ENCODE data around the gene FXYD6. TPM values are rescaled to one million over a fixed set of nuclear protein-coding genes. Genes with fewer than 3 reads are reported as not detected.

FXYD6 gene
- total and polyA plus RNA-seq, 5 donors, result 36.1 to 54.1 (median 45.5) TPM

DNA sequence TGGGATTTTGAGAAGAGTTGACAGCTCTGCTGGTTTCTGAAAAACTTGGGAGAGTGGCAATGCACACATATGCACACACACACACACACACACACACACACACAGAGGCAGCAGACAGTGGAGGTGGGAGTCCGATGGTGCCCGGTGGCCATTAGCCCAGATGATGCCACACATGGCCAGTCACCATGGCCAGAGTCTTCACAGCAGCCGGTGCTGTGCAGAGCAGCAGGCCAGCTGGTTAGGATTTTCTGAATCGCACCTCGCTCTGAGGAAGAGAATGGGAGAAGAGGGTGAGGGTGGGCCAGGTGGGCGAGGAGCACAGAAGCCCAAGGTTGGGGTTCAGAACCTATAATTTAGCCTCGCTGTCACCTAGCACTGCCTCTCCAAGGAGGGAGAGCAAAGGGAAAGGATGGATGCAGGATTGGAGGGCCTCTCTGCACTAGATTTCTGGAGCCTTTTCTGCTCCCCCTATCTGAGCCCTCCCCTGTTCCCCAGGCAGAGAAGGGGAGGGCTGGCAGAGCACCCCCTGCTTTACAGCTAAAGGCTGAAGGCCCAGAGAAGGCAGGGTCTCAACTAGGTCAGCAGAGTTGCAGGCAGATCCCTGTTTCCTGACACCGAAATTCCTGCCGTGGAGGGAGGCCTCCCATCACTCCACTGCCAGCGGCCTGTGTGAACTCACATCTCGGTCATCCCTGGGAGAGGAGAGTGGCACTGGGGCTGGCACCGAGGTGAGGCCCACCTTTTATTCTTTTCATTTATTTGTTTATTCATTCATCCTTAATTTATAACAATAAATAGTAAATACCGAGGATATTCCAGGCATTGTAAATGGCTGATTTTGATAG lies 25.8 kb upstream of the FXYD6 start:
- ATAC-seq, result no peak
- intact Hi-C loops (cut with DNase I), result loop anchor here in 1 of 4 donors (10.0 kb wide), 1 partner anchor 57 kb away; no protein-coding TSS in a partner anchor
- DNase-seq, result no peak

DNA sequence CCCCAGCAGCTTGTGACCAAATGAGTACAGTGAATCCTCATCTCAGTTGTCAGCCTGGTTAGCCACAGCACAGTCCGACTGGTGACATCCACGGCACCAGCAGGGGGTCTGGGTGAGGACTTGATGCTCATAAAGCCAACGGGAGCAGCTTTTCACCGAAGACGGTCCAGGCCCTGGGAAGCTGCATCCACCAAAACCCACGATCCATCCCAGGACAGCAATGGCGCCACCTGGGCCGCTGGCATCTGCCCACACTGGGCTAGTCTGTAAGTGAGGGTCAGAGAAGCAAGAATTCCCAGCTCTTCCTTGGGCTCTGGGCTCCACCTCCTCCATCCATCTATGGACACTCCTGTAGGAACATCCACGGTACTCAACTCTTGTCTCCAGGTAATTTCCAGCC lies 25.1 kb upstream of the FXYD6 start:
- WGBS, result 97% methylated on average over 9 of the region's 9 CpGs
- Histone ChIP-seq H3K4me1 (ENCODE audit: control insufficient read depth, insufficient read depth, low read length) (no peaks in the 10 kb centered on the region), H3K9me3 (ENCODE audit: control insufficient read depth, low read length) (no peaks in the 10 kb centered on the region), H3K27me3 (ENCODE audit: control insufficient read depth, insufficient read depth) (no peaks in the 10 kb centered on the region), H3K27ac (ENCODE audit: low read length) (no peak overlapping the region), H3K4me3 (ENCODE audit: low read length) (no peak overlapping the region)
- no peak for DNase-seq
- intact Hi-C loops (cut with DNase I), result loop anchor here in 1 of 4 donors (10.0 kb wide), 1 partner anchor 57 kb away; no protein-coding TSS in a partner anchor
- no peak for ATAC-seq

More for the DNA sequence above, 25.8 kb upstream of the FXYD6 start:
- H3K9me3 ChIP-seq (ENCODE audit: control insufficient read depth, low read length), result no peaks in the 10 kb centered on the region
- 88% methylated on average over 13 of the region's 13 CpGs for WGBS
- no peak overlapping the region for H3K27ac ChIP-seq (ENCODE audit: low read length)
- no peaks in the 10 kb centered on the region for H3K4me1 ChIP-seq (ENCODE audit: control insufficient read depth, insufficient read depth, low read length)
- H3K4me3 ChIP-seq (ENCODE audit: low read length), result no peak overlapping the region
- no peaks in the 10 kb centered on the region for H3K27me3 ChIP-seq (ENCODE audit: control insufficient read depth, insufficient read depth)

DNA sequence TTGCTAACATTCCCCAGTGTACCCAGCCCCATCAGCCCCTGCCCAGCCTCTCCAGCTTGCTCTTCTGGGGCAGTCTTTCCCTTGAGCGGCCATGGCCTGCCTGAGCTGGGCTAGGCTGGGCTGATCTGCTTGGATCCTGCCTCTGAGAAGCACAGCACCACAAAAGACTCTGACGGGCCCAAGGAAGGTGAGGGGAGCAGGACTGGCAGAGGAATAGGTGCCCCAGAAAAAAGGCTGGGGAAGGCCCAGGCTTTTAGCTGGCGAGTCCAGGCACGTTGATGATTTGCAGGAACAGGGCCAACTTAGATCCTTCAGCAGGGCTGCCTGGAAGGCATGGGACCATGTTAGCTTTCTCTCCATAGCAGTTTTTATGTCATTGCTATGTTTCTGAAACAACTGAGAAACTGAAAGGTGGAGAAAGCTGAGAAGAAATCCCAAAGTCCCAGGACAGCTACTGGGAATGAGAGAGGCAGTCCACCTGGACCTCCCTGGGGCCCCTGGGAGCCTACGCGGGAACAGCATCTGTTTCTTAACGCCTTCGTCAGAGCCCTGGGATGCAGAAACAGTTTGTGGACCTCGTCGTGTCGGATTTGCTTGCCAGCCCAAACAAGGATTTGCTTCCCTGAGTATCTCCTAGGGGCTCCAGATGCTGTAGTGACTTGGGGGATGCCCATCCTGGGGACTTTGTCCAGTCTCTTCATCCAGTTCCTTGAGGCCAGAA lies 24.4 kb upstream of the FXYD6 start:
- Histone ChIP-seq H3K27ac (ENCODE audit: low read length) (no peak overlapping the region), H3K27me3 (ENCODE audit: control insufficient read depth, insufficient read depth) (no peaks in the 10 kb centered on the region), H3K9me3 (ENCODE audit: control insufficient read depth, low read length) (no peaks in the 10 kb centered on the region), H3K4me1 (ENCODE audit: control insufficient read depth, insufficient read depth, low read length) (no peaks in the 10 kb centered on the region), H3K4me3 (ENCODE audit: low read length) (no peak overlapping the region)
- ATAC-seq (no peak), DNase-seq (no peak)
- intact Hi-C loops (cut with DNase I), result loop anchor here in 1 of 4 donors (10.0 kb wide), 1 partner anchor 56 kb away; no protein-coding TSS in a partner anchor
- WGBS, result 82% methylated on average over 11 of the region's 11 CpGs

DNA sequence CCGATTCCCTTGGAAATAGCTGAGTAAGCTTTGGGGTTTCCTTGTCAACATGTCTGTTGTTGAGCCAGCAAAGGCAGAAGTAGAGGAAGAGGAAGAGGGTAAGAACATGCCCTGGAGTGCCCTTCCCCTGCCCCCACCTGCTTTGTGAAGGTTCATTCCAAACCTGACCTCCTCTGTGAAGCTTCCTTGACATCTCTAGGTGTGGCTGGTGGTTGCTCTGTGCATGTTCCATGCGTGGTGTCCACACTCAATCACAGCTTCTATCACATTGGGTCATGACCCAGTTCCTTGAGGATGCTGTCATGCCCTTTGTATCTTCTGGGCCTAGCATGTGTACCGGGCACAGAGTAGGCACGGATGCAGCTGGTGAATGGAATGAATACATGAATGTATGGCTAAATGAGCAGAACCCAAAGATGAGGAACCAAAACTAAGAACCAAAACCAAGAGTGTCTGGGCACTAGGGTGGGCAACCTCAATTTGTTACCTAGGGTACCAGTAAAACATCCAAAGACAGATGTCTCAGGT lies 23.7 kb upstream of the FXYD6 start:
- H3K27ac ChIP-seq (ENCODE audit: low read length), result no peak overlapping the region
- H3K4me1 ChIP-seq (ENCODE audit: control insufficient read depth, insufficient read depth, low read length), result no peaks in the 10 kb centered on the region
- ATAC-seq (no peak), DNase-seq (no peak)
- no peaks in the 10 kb centered on the region for H3K9me3 ChIP-seq (ENCODE audit: control insufficient read depth, low read length)
- intact Hi-C loops (cut with DNase I), result loop anchor here in 1 of 4 donors (10.0 kb wide), 1 partner anchor 55 kb away; no protein-coding TSS in a partner anchor
- no peaks in the 10 kb centered on the region for H3K27me3 ChIP-seq (ENCODE audit: control insufficient read depth, insufficient read depth)
- no peak overlapping the region for H3K4me3 ChIP-seq (ENCODE audit: low read length)
- 77% methylated on average over 4 of the region's 4 CpGs for WGBS

DNA sequence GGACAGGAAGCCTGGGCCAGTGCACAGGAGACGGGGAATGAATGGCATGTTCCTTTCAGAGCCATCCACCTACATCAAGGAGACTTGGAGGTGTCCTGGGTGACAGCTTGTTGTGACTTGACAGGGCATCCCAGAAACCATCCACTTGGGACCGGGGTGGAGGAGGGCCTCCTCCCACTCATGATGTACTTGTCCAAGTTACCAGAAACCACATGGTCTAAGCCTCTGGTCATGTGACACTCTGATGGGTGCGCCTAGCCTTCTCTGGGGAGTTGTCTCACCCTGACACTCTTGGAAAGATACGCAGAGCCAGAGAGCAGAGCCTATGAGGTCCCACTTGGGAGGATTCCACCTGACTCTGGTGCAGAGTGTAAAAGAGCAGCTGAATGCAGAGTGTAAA lies 21.6 kb upstream of the FXYD6 start:
- 83% methylated on average over 4 of the region's 4 CpGs for WGBS
- Histone ChIP-seq H3K27ac (ENCODE audit: low read length) (no peak overlapping the region), H3K27me3 (ENCODE audit: control insufficient read depth, insufficient read depth) (no peaks in the 10 kb centered on the region), H3K4me1 (ENCODE audit: control insufficient read depth, insufficient read depth, low read length) (no peaks in the 10 kb centered on the region), H3K4me3 (ENCODE audit: low read length) (no peak overlapping the region), H3K9me3 (ENCODE audit: control insufficient read depth, low read length) (no peaks in the 10 kb centered on the region)
- intact Hi-C loops (cut with DNase I), result no loop called here
- ATAC-seq (no peak), DNase-seq (no peak)

DNA sequence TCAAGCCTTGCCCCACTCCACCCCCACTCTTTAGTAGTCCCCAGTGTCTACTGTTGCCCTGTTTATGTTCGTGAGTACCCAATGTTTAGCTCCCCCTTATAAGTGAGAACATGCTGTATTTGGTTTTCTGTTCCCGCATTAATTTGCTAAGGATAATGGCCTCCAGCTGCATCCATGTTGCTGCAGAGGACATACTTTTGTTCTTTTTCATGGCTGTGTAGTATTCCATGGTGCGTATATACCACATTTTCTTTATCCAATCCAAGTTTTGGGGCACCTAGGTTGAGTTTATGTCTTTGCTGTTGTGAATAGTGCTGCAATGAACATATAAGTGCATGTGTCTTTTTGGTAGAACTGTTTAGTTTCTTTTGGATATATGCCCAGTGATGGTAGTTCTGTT lies 16.2 kb upstream of the FXYD6 start:
- no peaks in the 10 kb centered on the region for H3K4me1 ChIP-seq (ENCODE audit: control insufficient read depth, insufficient read depth, low read length)
- intact Hi-C loops (cut with DNase I), result no loop called here

DNA sequence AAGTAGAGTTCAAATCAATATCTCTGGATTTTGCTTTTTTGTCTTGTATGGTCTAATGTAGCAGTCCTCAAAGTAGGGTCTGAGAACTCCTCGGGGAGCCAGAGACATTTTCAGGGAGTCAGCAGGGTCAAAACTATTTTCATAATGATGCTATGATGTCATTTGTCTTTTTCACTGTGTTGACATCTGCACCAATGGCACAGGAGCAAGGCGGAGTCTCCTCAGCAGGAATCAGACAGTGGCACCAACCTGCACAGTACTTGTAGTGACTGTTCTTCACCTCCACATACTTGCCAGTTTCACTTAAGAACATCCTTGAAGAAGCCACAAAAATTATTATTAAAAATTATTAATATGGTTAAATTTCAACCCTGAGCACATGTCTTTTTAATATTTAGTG lies 14.9 kb upstream of the FXYD6 start:
- H3K27me3 ChIP-seq (ENCODE audit: control insufficient read depth, insufficient read depth), result no peaks in the 10 kb centered on the region
- H3K4me3 ChIP-seq (ENCODE audit: low read length), result no peak overlapping the region
- no peaks in the 10 kb centered on the region for H3K4me1 ChIP-seq (ENCODE audit: control insufficient read depth, insufficient read depth, low read length)
- ATAC-seq (no peak), DNase-seq (no peak)
- intact Hi-C loops (cut with DNase I), result no loop called here
- H3K9me3 ChIP-seq (ENCODE audit: control insufficient read depth, low read length), result no peaks in the 10 kb centered on the region
- 88% methylated on average over 2 of the region's 2 CpGs for WGBS
- H3K27ac ChIP-seq (ENCODE audit: low read length), result no peak overlapping the region

More for the DNA sequence above, 16.2 kb upstream of the FXYD6 start:
- 98% methylated on average over 3 of the region's 3 CpGs for WGBS
- Histone ChIP-seq H3K27me3 (ENCODE audit: control insufficient read depth, insufficient read depth) (no peaks in the 10 kb centered on the region), H3K27ac (ENCODE audit: low read length) (no peak overlapping the region), H3K9me3 (ENCODE audit: control insufficient read depth, low read length) (no peaks in the 10 kb centered on the region), H3K4me3 (ENCODE audit: low read length) (no peak overlapping the region)
- DNase-seq (no peak), ATAC-seq (no peak)

DNA sequence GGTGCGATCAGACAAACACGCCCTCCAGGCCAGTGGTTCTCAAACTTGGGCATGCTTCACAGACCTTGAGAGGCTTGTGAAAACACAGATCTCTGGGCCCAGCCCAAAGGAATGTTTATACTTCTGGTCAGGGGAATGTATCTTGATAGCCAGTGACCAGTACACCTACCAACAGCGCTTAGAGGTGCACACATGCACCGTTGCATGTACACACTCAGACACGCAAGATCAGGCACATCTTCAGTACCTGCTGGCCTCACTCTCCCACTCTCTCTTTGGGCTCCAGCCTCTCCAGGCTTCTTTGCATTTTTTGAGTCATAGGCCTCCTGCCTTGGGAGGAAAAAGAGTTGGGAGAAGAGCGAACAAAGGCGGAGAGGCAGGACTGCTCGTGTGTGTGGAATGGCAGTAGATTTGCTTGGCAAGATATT lies 11.7 kb upstream of the FXYD6 start:
- intact Hi-C loops (cut with DNase I), result no loop called here
- Histone ChIP-seq H3K9me3 (ENCODE audit: control insufficient read depth, low read length) (no peaks in the 10 kb centered on the region), H3K27ac (ENCODE audit: low read length) (no peak overlapping the region), H3K4me3 (ENCODE audit: low read length) (no peak overlapping the region), H3K27me3 (ENCODE audit: control insufficient read depth, insufficient read depth) (no peaks in the 10 kb centered on the region), H3K4me1 (ENCODE audit: control insufficient read depth, insufficient read depth, low read length) (peaks cover 2% of the 10 kb centered on the region)
- DNase-seq (no peak), ATAC-seq (no peak)
- 83% methylated on average over 8 of the region's 8 CpGs for WGBS

DNA sequence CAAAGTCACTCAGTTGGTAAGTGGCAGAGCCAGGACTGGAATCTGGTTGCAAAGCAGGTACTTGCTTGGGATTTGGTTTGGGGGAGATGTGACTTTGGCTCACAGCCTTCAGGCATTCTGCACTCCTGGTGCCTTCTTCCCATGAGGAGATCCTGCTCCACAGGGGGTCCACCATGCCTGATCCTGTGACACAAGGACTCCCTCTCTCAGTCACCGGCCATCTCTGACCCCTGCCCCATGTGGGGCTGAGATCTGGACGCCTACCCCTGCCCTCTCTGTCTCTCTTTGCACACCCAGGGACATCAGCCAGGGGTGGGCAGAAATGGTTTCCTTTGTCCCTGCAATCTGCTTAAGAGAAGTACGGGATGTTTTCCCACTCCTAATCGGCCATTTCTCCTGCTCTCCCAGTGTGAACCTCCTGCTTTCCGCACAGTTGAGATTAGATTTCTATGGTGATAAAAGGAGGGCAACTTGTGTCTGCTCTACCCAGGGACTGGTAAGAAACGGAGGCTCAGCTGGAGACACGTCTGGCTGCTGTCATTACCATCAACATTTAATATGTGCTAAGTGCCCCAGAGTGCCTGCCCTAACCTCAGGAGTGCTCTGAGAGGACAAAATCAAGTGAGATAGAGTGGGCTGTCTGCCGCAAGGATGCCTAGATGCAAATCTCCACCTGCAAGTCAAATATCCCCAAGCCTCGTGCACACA lies 11.1 kb upstream of the FXYD6 start:
- DNase-seq, result no peak

DNA sequence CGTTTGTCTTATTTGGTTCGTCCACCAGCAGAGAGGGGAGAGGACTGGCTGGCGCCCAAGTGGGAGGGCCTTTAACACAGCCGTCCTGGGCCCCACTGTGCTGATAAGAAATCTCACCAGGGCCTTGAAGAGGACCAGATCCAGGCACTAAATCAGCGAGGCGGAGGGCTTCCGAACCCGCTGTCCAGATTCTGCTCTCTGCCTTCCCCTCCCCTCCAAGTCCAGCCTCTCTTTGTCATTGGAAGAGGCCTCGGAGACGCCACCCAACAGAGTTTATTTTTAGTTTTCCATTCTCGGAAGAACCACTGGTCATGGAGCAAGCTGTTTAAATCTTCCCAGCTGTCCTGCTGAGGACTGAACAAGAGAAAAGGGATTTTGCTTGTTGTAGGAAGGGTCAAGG lies 9.3 kb upstream of the FXYD6 start:
- Histone ChIP-seq H3K4me1 (ENCODE audit: control insufficient read depth, insufficient read depth, low read length) (peaks cover 2% of the 10 kb centered on the region), H3K27me3 (ENCODE audit: control insufficient read depth, insufficient read depth) (no peaks in the 10 kb centered on the region), H3K4me3 (ENCODE audit: low read length) (peak overlapping the region; percentile 41), H3K27ac (ENCODE audit: low read length) (peak overlapping the region; percentile 37), H3K9me3 (ENCODE audit: control insufficient read depth, low read length) (no peaks in the 10 kb centered on the region)
- DNase-seq (peak; percentile 83 to 94 (median 93)), ATAC-seq (peak; percentile 89 to 90)
- intact Hi-C loops (cut with DNase I), result no loop called here
- 15% methylated on average over 11 of the region's 11 CpGs for WGBS

More for the DNA sequence above, 11.1 kb upstream of the FXYD6 start:
- no peak for ATAC-seq
- Histone ChIP-seq H3K9me3 (ENCODE audit: control insufficient read depth, low read length) (no peaks in the 10 kb centered on the region), H3K27ac (ENCODE audit: low read length) (no peak overlapping the region), H3K27me3 (ENCODE audit: control insufficient read depth, insufficient read depth) (no peaks in the 10 kb centered on the region), H3K4me3 (ENCODE audit: low read length) (no peak overlapping the region), H3K4me1 (ENCODE audit: control insufficient read depth, insufficient read depth, low read length) (peaks cover 2% of the 10 kb centered on the region)
- intact Hi-C loops (cut with DNase I), result no loop called here
- WGBS, result 74% methylated on average over 9 of the region's 9 CpGs
